K562 treated with DMSO at 1 percent for 48 hours (cell line): ENCODE data around the gene KIAA1614. TPM values are rescaled to one million over a fixed set of nuclear protein-coding genes. Genes with fewer than 3 reads are reported as not detected.

ENCODE experiments used
- total RNA-seq: library from RNA; unstranded; fragments of 300-600 nt; gene quantifications from 2 replicates; pipeline ENCODE4 v1.2.3, GENCODE V29; 2022; ENCODE audit warnings: low replicate concordance; ENCODE audit errors: extremely low read depth

Gene KIAA1614
- not detected in 2 replicates for total RNA-seq

GRCh38 chr1:180912801-180913565 is at the start of gene KIAA1614:
TSS of gene KIAA1614 (plus strand) at chr1:180912897. CDS start at chr1:180913244, 347 bp downstream.

Other genes starting within 250 kb of the KIAA1614 start
- not detected in 2 replicates for gene STX6, start 110.0 kb downstream of the KIAA1614 start, total RNA-seq
- not detected in 2 replicates for gene MR1, start 121.1 kb downstream of the KIAA1614 start, total RNA-seq
- gene IER5, start 175.8 kb downstream of the KIAA1614 start, total RNA-seq = 115 TPM in 1 of 2 replicates, not detected in the other